PC-9 (cell line): ENCODE data around the gene TNK2. TPM values are rescaled to one million over a fixed set of nuclear protein-coding genes. Genes with fewer than 3 reads are reported as not detected.
"Not testable (repeated sequence)": the region's sequence is repeated elsewhere in the genome, so short reads cannot be mapped to it uniquely, and the experiment has no call there.

Experiments used
- BruUV-seq: library from RNA; stranded (reverse); fragments of 400-500 nt; replicated peaks from 2 replicates; lab custom pipeline; 2021; lab: Mats Ljungman, UMichigan
- CTCF ChIA-PET: fragments of 300-600 bp; sonication (Branson Sonifier 250); formaldehyde crosslinking; loops from one replicate; lab custom pipeline; 2022; ENCODE audit warnings: antibody characterized with exemption; lab: Charles Lee
- POLR2A ChIA-PET: fragments of 300-600 bp; sonication (Branson Sonifier 250); formaldehyde crosslinking; loops from one replicate; lab custom pipeline; 2022; ENCODE audit warnings: antibody characterized with exemption; ENCODE audit not compliant: unreplicated experiment; lab: Charles Lee
- DNase-seq, 2 experiments: peaks; one replicate each; pipeline versions ENCODE4 v3.0.0 to v3.0.0-alpha.2; 2015 to 2022; ENCODE audit warnings: mixed read lengths in 1 of 2
- H2AFZ ChIP-seq: fragments of 200-600 bp; sonication (generic); 2 replicates; pipeline ENCODE4 v1.8.1; 2017; ENCODE audit warnings: antibody characterized with exemption
- H3F3A ChIP-seq: fragments of 200-600 bp; sonication (generic); 2 replicates; pipeline ENCODE4 v1.8.1; 2017; ENCODE audit warnings: antibody characterized with exemption, mild to moderate bottlenecking, low read depth; ENCODE audit not compliant: insufficient read depth
- H3K27ac ChIP-seq: fragments of 200-600 bp; sonication (generic); 2 replicates; pipeline ENCODE4 v1.6.1; 2016; ENCODE audit warnings: mixed run types
- H3K27me3 ChIP-seq: fragments of 200-600 bp; sonication (generic); 2 replicates; pipeline ENCODE4 v1.6.1; 2016; ENCODE audit warnings: low read depth, mixed run types; ENCODE audit not compliant: insufficient read depth
- H3K36me3 ChIP-seq: fragments of 200-600 bp; sonication (generic); 2 replicates; pipeline ENCODE4 v1.6.1; 2016; ENCODE audit warnings: low read depth, mixed run types
- H3K4me1 ChIP-seq: fragments of 200-600 bp; sonication (generic); replicated peaks from 2 replicates; pipeline ENCODE4 v1.6.1; 2016; ENCODE audit warnings: mixed run types; ENCODE audit not compliant: insufficient read depth
- H3K4me2 ChIP-seq: fragments of 200-600 bp; sonication (generic); 2 replicates; pipeline ENCODE4 v1.6.1; 2017; ENCODE audit warnings: mixed run types
- H3K4me3 ChIP-seq: fragments of 200-600 bp; sonication (generic); 2 replicates; pipeline ENCODE4 v1.6.1; 2016; ENCODE audit warnings: mixed run types
- H3K79me2 ChIP-seq: fragments of 200-600 bp; sonication (generic); 2 replicates; pipeline ENCODE4 v1.6.1; 2017; ENCODE audit warnings: low read depth, mixed run types
- H3K9me2 ChIP-seq: fragments of 200-600 bp; sonication (generic); 2 replicates; pipeline ENCODE4 v1.8.1; 2017; ENCODE audit warnings: mild to moderate bottlenecking; ENCODE audit not compliant: insufficient read depth
- H3K9me3 ChIP-seq: fragments of 200-600 bp; sonication (generic); 2 replicates; pipeline ENCODE4 v1.8.1; 2016; ENCODE audit warnings: low read depth; ENCODE audit not compliant: insufficient read depth
- H4K20me1 ChIP-seq: fragments of 200-600 bp; sonication (generic); 2 replicates; pipeline ENCODE4 v1.8.1; 2017; ENCODE audit not compliant: insufficient read depth
- EZH2 ChIP-seq: fragments of 200-600 bp; sonication (generic); IDR thresholded peaks from 2 replicates; pipeline ENCODE4 v1.8.0; 2017; ENCODE audit warnings: antibody characterized with exemption, low read depth
- intact Hi-C: fragments of 100-400 bp; cut with micrococcal nuclease; formaldehyde crosslinking; loops from one replicate; pipeline ENCODE4 v1.10.0; 2022; ENCODE audit not compliant: unreplicated experiment
- total RNA-seq: library from RNA; stranded (reverse); gene quantifications from 2 replicates; pipeline ENCODE4 v1.2.3, GENCODE V29; 2021
- TF ChIP-seq, protein P1 (sequence below): fragments of 200-600 bp; sonication (generic); conservative IDR thresholded peaks from 2 replicates; pipeline ENCODE4 v1.6.1; 2017; ENCODE audit warnings: mixed run types, antibody characterized with exemption, mild to moderate bottlenecking, moderate library complexity

TNK2 gene
- total RNA-seq, 1 experiment from 2014 or later, result 118 TPM

- Histone ChIP-seq H3K4me3 (no peak overlapping the region), H3K4me2 (no peak overlapping the region), H3K36me3 (no peaks in the 10 kb centered on the region), H3K79me2 (peaks cover 54% of the 10 kb centered on the region), H4K20me1 (peaks cover 7% of the 10 kb centered on the region; the same call in 1 of the 2 replicates), H3K9me2 (no peaks in the 10 kb centered on the region), H3K27me3 (no peaks in the 10 kb centered on the region), H3K9me3 (no peaks in the 10 kb centered on the region), H3K27ac (no peak overlapping the region), H3F3A (peaks cover 39% of the 10 kb centered on the region), H2AFZ (no peak overlapping the region), H3K4me1 (peaks cover 33% of the 10 kb centered on the region)
- TF ChIP-seq, protein P1, sequence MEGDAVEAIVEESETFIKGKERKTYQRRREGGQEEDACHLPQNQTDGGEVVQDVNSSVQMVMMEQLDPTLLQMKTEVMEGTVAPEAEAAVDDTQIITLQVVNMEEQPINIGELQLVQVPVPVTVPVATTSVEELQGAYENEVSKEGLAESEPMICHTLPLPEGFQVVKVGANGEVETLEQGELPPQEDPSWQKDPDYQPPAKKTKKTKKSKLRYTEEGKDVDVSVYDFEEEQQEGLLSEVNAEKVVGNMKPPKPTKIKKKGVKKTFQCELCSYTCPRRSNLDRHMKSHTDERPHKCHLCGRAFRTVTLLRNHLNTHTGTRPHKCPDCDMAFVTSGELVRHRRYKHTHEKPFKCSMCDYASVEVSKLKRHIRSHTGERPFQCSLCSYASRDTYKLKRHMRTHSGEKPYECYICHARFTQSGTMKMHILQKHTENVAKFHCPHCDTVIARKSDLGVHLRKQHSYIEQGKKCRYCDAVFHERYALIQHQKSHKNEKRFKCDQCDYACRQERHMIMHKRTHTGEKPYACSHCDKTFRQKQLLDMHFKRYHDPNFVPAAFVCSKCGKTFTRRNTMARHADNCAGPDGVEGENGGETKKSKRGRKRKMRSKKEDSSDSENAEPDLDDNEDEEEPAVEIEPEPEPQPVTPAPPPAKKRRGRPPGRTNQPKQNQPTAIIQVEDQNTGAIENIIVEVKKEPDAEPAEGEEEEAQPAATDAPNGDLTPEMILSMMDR, result no peak
- no peak for DNase-seq
- intact Hi-C loops, result no loop called here
- no TSS peak for BruUV-seq
- POLR2A ChIA-PET, result no interaction called here
- CTCF ChIA-PET, result no interaction called here
These were observed 4.4 kb downstream of the TNK2 start for GRCh38 chr3:195903950-195904290.

GRCh38 chr3:195902634-195903033 is 5.7 kb downstream of the TNK2 start:
- peaks cover 32% of the 10 kb centered on the region for H3K4me1 ChIP-seq
- H3K36me3 ChIP-seq, H3K9me2 ChIP-seq, DNase-seq, H3K27me3 ChIP-seq, BruUV-seq, H3K4me2 ChIP-seq, H3K9me3 ChIP-seq, H3K4me3 ChIP-seq, H3K27ac ChIP-seq, intact Hi-C loops, H4K20me1 ChIP-seq, H2AFZ ChIP-seq: not testable (repeated sequence)
- ChIA-PET POLR2A (interaction anchor here (0.6 kb wide), 1 partner anchor 26 kb away, joined by 6 read pairs; no protein-coding TSS in a partner anchor), CTCF (interaction anchor here (0.6 to 0.7 kb wide), 3 partner anchors 12 to 182 kb away, joined by 4 to 15 read pairs (median 9); partner anchors contain the start of gene MUC20)
- H3F3A ChIP-seq, result peaks cover 43% of the 10 kb centered on the region
- peaks cover 55% of the 10 kb centered on the region for H3K79me2 ChIP-seq

DNA sequence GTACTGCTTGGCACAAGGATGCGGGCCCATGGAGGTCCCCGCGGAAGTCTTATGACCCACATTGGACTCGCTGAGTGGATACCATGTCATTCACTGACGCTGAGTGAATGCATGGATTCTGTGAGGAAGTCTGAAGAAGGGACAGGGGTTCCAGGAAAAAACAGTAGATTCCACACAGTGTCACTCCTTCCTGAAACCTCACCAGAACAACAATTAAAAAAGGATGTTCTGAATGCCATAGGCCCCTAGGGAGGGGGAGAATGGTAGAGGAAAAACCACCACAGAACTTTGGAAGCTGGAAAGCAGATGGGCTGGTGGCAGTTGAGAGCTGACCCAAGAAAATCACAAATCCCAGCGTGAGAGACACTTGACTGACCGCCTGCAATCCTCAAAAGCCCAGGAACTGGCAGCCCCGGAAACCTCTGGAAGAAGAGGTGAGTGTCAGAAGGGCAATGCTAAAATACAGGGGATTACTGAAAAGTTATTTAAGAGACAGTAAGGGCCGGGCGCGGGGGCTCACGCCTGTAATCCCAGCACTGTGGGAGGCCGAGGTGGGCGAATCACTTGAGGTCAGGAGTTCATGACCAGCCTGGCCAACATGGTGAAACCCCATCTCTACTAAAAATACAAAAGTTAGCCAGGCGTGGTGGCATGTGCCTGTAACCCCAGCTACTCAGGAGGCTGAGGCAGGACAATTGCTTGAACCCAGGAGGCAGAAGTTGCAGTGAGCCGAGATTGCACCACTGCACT is 6.3 kb downstream of the TNK2 start:
- H3K27me3 ChIP-seq, H3K9me3 ChIP-seq, H2AFZ ChIP-seq, H3K27ac ChIP-seq, H3K9me2 ChIP-seq, H3K36me3 ChIP-seq, intact Hi-C loops, BruUV-seq, DNase-seq, H4K20me1 ChIP-seq, H3K4me2 ChIP-seq, H3K4me3 ChIP-seq: not testable (repeated sequence)
- H3K79me2 ChIP-seq, result peaks cover 50% of the 10 kb centered on the region
- CTCF ChIA-PET, result interaction anchor here (0.7 kb wide), 2 partner anchors 13 to 40 kb away, joined by 4 to 9 read pairs; no protein-coding TSS in a partner anchor
- peaks cover 41% of the 10 kb centered on the region for H3F3A ChIP-seq
- peaks cover 31% of the 10 kb centered on the region for H3K4me1 ChIP-seq
- POLR2A ChIA-PET, result interaction anchor here (0.6 kb wide), 1 partner anchor 25 kb away, joined by 6 read pairs; no protein-coding TSS in a partner anchor

GRCh38 chr3:195900436-195901355 is 7.7 kb downstream of the TNK2 start:
- Histone ChIP-seq H4K20me1 (no peaks in the 10 kb centered on the region), H3K9me2 (no peaks in the 10 kb centered on the region), H3K4me3 (no peak overlapping the region), H3K27me3 (no peaks in the 10 kb centered on the region), H3K27ac (no peak overlapping the region), H3K9me3 (no peaks in the 10 kb centered on the region), H2AFZ (no peak overlapping the region), H3K79me2 (peaks cover 37% of the 10 kb centered on the region), H3F3A (peaks cover 40% of the 10 kb centered on the region), H3K36me3 (no peaks in the 10 kb centered on the region), H3K4me1 (peaks cover 26% of the 10 kb centered on the region), H3K4me2 (no peak overlapping the region)
- no peak for DNase-seq
- no TSS peak for BruUV-seq
- ChIA-PET POLR2A (interaction anchor here (0.7 kb wide), 1 partner anchor 330 kb away, joined by 3 read pairs; no protein-coding TSS in a partner anchor), CTCF (interaction anchor here (1.0 kb wide), 1 partner anchor 41 kb away, joined by 4 read pairs; no protein-coding TSS in a partner anchor)
- intact Hi-C loops, result no loop called here
- TF ChIP-seq, protein P1, result no peak
- TF ChIP-seq EZH2, result no peak
